ENCODE measurements around the gene ANKRD2. TPM values are rescaled to one million over a fixed set of nuclear protein-coding genes. Genes with fewer than 3 reads are reported as not detected.
"Not testable (repeated sequence)": the region's sequence is repeated elsewhere in the genome, so short reads cannot be mapped to it uniquely, and the experiment has no call there.

The ANKRD2 gene
- total RNA-seq: under 1 TPM in 1 of 2 experiments, not detected in 1; 0.15 TPM

- ChIA-PET CTCF (interaction anchor here (0.6 to 4.1 kb wide), 25 partner anchors 9 to 499 kb away, joined by 3 to 19 read pairs (median 4); partner anchors contain the start of genes AVPI1, C10orf62 and HOGA1), POLR2A (interaction anchor here (0.6 to 1.4 kb wide), 3 partner anchors 12 to 171 kb away, joined by 3 read pairs; partner anchors contain the start of gene HOGA1)
- peak; percentile 65 for DNase-seq
- no peaks in the 10 kb centered on the region for H3K27me3 Mint-ChIP-seq
- H3K9me3 Mint-ChIP-seq: no peaks in the 10 kb centered on the region
- no peaks in the 10 kb centered on the region for H3K4me1 Mint-ChIP-seq
- H3K36me3 Mint-ChIP-seq (ENCODE audit: low read depth): no peaks in the 10 kb centered on the region
- H3K27ac Mint-ChIP-seq: no peak within 1 kb of the TSS
- no peak within 1 kb of the TSS for H3K4me3 Mint-ChIP-seq
Measured at GRCh38 chr10:97572214-97572989, at the start of gene ANKRD2. ANKRD2 (plus strand) TSS chr10:97572779; CDS start chr10:97572789, 10 bp downstream.

- H3K27ac Mint-ChIP-seq: no peak overlapping the region
- H3K27me3 Mint-ChIP-seq: peaks cover 17% of the 10 kb centered on the region
- no peaks in the 10 kb centered on the region for H3K9me3 Mint-ChIP-seq
- no peaks in the 10 kb centered on the region for H3K4me1 Mint-ChIP-seq
- CTCF ChIA-PET: no interaction called here
- no peaks in the 10 kb centered on the region for H3K36me3 Mint-ChIP-seq (ENCODE audit: low read depth)
- POLR2A ChIA-PET: interaction anchor here (1.2 to 1.4 kb wide), 2 partner anchors 25 to 29 kb away, joined by 3 read pairs; no protein-coding TSS in a partner anchor
- H3K4me3 Mint-ChIP-seq: no peak overlapping the region
- no peak for DNase-seq
Measured at GRCh38 chr10:97522937-97523336, 49.6 kb upstream of the ANKRD2 start.

- Mint-ChIP-seq H3K4me3 (no peak overlapping the region), H3K4me1 (no peaks in the 10 kb centered on the region)
- POLR2A ChIA-PET: no interaction called here
Measured at GRCh38 chr10:97525086-97525485, 47.5 kb upstream of the ANKRD2 start.

GRCh38 chr10:97525683-97526110, 46.9 kb upstream of the ANKRD2 start:
- CTCF ChIA-PET: no interaction called here
- Mint-ChIP-seq H3K4me1 (no peaks in the 10 kb centered on the region), H3K27ac (no peak overlapping the region), H3K4me3 (no peak overlapping the region), H3K36me3 (ENCODE audit: low read depth) (no peaks in the 10 kb centered on the region), H3K27me3 (peaks cover 7% of the 10 kb centered on the region), H3K9me3 (no peaks in the 10 kb centered on the region)
- POLR2A ChIA-PET: no interaction called here
- DNase-seq: no peak

More at GRCh38 chr10:97525086-97525485, 47.5 kb upstream of the ANKRD2 start:
- no peaks in the 10 kb centered on the region for H3K9me3 Mint-ChIP-seq
- H3K27ac Mint-ChIP-seq: no peak overlapping the region
- no peaks in the 10 kb centered on the region for H3K36me3 Mint-ChIP-seq (ENCODE audit: low read depth)
- no peak for DNase-seq
- peaks cover 9% of the 10 kb centered on the region for H3K27me3 Mint-ChIP-seq
- CTCF ChIA-PET: no interaction called here

GRCh38 chr10:97528876-97529275, 43.7 kb upstream of the ANKRD2 start:
- H3K4me1 Mint-ChIP-seq; CTCF ChIA-PET; H3K4me3 Mint-ChIP-seq; DNase-seq; POLR2A ChIA-PET; H3K27ac Mint-ChIP-seq; H3K36me3 Mint-ChIP-seq (ENCODE audit: low read depth); H3K27me3 Mint-ChIP-seq; H3K9me3 Mint-ChIP-seq: not testable (repeated sequence)

GRCh38 chr10:97529685-97530465, 42.7 kb upstream of the ANKRD2 start:
- POLR2A ChIA-PET: no interaction called here
- Mint-ChIP-seq H3K36me3 (ENCODE audit: low read depth) (no peaks in the 10 kb centered on the region), H3K9me3 (no peaks in the 10 kb centered on the region), H3K4me1 (no peaks in the 10 kb centered on the region), H3K27ac (no peak overlapping the region), H3K4me3 (no peak overlapping the region), H3K27me3 (no peaks in the 10 kb centered on the region)
- CTCF ChIA-PET: no interaction called here
- DNase-seq: no peak

- Mint-ChIP-seq H3K36me3 (ENCODE audit: low read depth) (no peaks in the 10 kb centered on the region), H3K27ac (no peak overlapping the region), H3K4me1 (no peaks in the 10 kb centered on the region), H3K4me3 (no peak overlapping the region), H3K27me3 (no peaks in the 10 kb centered on the region), H3K9me3 (no peaks in the 10 kb centered on the region)
- ChIA-PET POLR2A (no interaction called here), CTCF (no interaction called here)
- DNase-seq: no peak
Measured at GRCh38 chr10:97531401-97531986, 41.1 kb upstream of the ANKRD2 start.

GRCh38 chr10:97532935-97533671, 39.5 kb upstream of the ANKRD2 start:
- ChIA-PET POLR2A (no interaction called here), CTCF (interaction anchor here (0.9 to 5.4 kb wide), 3 partner anchors 18 to 52 kb away, joined by 4 to 53 read pairs (median 9); no protein-coding TSS in a partner anchor)
- no peak overlapping the region for H3K4me3 Mint-ChIP-seq
- no peaks in the 10 kb centered on the region for H3K36me3 Mint-ChIP-seq (ENCODE audit: low read depth)
- no peak for DNase-seq
- H3K9me3 Mint-ChIP-seq: no peaks in the 10 kb centered on the region
- no peak overlapping the region for H3K27ac Mint-ChIP-seq
- no peaks in the 10 kb centered on the region for H3K4me1 Mint-ChIP-seq
- H3K27me3 Mint-ChIP-seq: no peaks in the 10 kb centered on the region

GRCh38 chr10:97533888-97534287, 38.7 kb upstream of the ANKRD2 start:
- H3K27ac Mint-ChIP-seq: no peak overlapping the region
- ChIA-PET POLR2A (no interaction called here), CTCF (interaction anchor here (0.8 to 5.4 kb wide), 13 partner anchors 9 to 153 kb away, joined by 3 to 53 read pairs (median 4); partner anchors contain the start of genes ANKRD2 and AVPI1)
- H3K36me3 Mint-ChIP-seq (ENCODE audit: low read depth): no peaks in the 10 kb centered on the region
- no peaks in the 10 kb centered on the region for H3K27me3 Mint-ChIP-seq
- H3K9me3 Mint-ChIP-seq: no peaks in the 10 kb centered on the region
- no peaks in the 10 kb centered on the region for H3K4me1 Mint-ChIP-seq
- no peak for DNase-seq
- no peak overlapping the region for H3K4me3 Mint-ChIP-seq

GRCh38 chr10:97534746-97535367, 37.7 kb upstream of the ANKRD2 start:
- DNase-seq: peak; percentile 49
- CTCF ChIA-PET: interaction anchor here (0.8 to 5.4 kb wide), 14 partner anchors 8 to 152 kb away, joined by 3 to 53 read pairs (median 4); partner anchors contain the start of genes ANKRD2 and AVPI1
- POLR2A ChIA-PET: interaction anchor here (1.2 kb wide), 1 partner anchor 36 kb away, joined by 3 read pairs; the partner anchor contains the start of gene UBTD1

GRCh38 chr10:97537186-97537869, 35.3 kb upstream of the ANKRD2 start:
- Mint-ChIP-seq H3K27me3 (no peaks in the 10 kb centered on the region), H3K4me1 (peaks cover 8% of the 10 kb centered on the region), H3K27ac (no peak overlapping the region), H3K9me3 (no peaks in the 10 kb centered on the region), H3K36me3 (ENCODE audit: low read depth) (no peaks in the 10 kb centered on the region), H3K4me3 (no peak overlapping the region)
- ChIA-PET POLR2A (no interaction called here), CTCF (interaction anchor here (0.7 to 5.4 kb wide), 2 partner anchors 15 to 505 kb away, joined by 5 to 53 read pairs; no protein-coding TSS in a partner anchor)
- DNase-seq: no peak

More at GRCh38 chr10:97534746-97535367, 37.7 kb upstream of the ANKRD2 start:
- H3K27ac Mint-ChIP-seq: no peak overlapping the region
- H3K9me3 Mint-ChIP-seq: no peaks in the 10 kb centered on the region
- no peaks in the 10 kb centered on the region for H3K27me3 Mint-ChIP-seq
- no peaks in the 10 kb centered on the region for H3K4me1 Mint-ChIP-seq
- H3K36me3 Mint-ChIP-seq (ENCODE audit: low read depth): no peaks in the 10 kb centered on the region
- no peak overlapping the region for H3K4me3 Mint-ChIP-seq
